ENCODE measurements around the gene SLC9A6. TPM values are rescaled to one million over a fixed set of nuclear protein-coding genes. Genes with fewer than 3 reads are reported as not detected.

Gene SLC9A6
- total and polyA plus RNA-seq, 2 experiments from 2014 or later = 7.2 to 17.1 TPM

DNA sequence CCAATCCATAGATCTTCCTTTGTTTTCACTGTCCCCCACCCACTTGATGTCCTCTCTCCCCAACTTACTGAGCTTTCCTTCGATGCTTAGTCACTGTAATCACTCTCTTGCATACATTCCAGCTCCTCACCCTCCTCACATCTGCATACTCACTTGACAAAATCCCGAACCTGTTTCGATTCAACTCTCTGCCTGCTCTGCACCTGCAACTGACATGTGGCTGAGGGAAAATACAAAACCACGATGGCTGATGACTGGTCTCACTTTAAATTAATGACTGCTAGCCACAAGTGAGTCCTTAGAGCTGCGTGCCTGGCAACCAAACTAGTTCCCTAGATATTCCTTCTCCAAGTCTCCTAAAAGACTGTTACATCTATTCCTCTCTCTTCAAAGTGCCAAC lies 91.7 kb downstream of the SLC9A6 start (continued):
- no peak for TF ChIP-seq EZH2phosphoT487 (IDR thresholded peaks at IDR 0.05; ENCODE audit: unreplicated experiment)

DNA sequence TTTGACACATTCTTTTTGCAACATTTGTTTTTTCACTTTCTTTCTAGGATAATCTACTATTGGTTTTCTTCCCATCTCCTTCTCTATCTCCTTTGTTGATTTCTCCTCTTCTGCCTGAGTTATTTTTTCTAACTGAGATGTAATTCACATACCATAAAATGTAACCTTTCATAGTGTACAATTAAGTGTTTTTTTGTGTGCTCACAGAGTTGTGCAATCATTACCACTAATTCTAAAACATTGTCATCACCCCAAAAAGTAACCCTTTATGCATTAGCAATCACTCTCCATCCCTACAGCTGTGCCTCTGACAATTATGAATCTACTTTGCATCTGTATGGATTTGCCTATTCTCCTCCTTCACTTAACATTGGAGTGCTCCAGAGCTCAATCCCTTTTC lies 95.5 kb downstream of the SLC9A6 start:
- ATAC-seq = no peak
- Histone ChIP-seq H3K4me3 (no peak overlapping the region), H3K9me2 (ENCODE audit: insufficient read depth) (no peaks in the 10 kb centered on the region), H3K4me2 (no peak overlapping the region), H3K27ac (ENCODE audit: low read depth) (no peak overlapping the region), H3K79me2 (replicated peaks; ENCODE audit: insufficient read depth) (no peaks in the 10 kb centered on the region), H3K27me3 (ENCODE audit: insufficient read depth) (no peaks in the 10 kb centered on the region), H2AFZ (no peak overlapping the region), H4K20me1 (replicated peaks; ENCODE audit: insufficient read depth) (no peaks in the 10 kb centered on the region), H3K36me3 (ENCODE audit: insufficient read depth) (no peaks in the 10 kb centered on the region), H3K4me1 (ENCODE audit: insufficient read depth) (no peaks in the 10 kb centered on the region), H3F3A (replicated peaks; ENCODE audit: low read depth) (no peaks in the 10 kb centered on the region)
- Mint-ChIP-seq H3K36me3 (ENCODE audit: low read depth) (no peaks in the 10 kb centered on the region), H3K27me3 (ENCODE audit: insufficient read depth, low read depth, poor library complexity) (no peaks in the 10 kb centered on the region), H3K4me1 (peaks cover 6% of the 10 kb centered on the region; the same call in 2 of the 3 replicates), H3K9me3 (no peaks in the 10 kb centered on the region; the same call in 2 of the 3 replicates), H3K4me3 (no peak overlapping the region), H3K27ac (no peak overlapping the region)
- TF ChIP-seq STAT1 (IDR thresholded peaks at IDR 0.05; ENCODE audit: unreplicated experiment) = no peak
- TF ChIP-seq, protein P1, sequence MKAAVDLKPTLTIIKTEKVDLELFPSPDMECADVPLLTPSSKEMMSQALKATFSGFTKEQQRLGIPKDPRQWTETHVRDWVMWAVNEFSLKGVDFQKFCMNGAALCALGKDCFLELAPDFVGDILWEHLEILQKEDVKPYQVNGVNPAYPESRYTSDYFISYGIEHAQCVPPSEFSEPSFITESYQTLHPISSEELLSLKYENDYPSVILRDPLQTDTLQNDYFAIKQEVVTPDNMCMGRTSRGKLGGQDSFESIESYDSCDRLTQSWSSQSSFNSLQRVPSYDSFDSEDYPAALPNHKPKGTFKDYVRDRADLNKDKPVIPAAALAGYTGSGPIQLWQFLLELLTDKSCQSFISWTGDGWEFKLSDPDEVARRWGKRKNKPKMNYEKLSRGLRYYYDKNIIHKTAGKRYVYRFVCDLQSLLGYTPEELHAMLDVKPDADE (IDR thresholded peaks at IDR 0.05) = no peak
- no peak for DNase-seq (ENCODE audit: low spot score)

DNA sequence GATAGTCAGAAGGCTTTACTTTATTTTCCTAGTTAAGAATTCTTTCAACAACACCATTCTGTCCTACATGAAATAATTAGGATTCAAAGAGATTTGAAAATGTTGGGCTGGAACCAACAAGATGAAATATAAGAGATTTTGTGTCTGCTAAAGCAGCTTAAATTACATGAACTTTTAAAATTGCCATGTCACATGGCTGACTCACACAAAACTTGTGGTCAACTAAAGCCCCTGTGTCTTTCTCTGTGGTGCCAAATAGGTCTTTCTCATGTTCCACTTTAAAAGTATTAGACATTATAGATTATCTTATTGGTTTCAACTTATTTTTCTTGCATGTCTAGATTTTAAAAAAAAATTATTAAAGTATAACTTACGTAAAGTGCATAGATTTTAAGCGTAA lies 101.3 kb downstream of the SLC9A6 start:
- Histone ChIP-seq H4K20me1 (replicated peaks; ENCODE audit: insufficient read depth) (no peaks in the 10 kb centered on the region), H3K36me3 (ENCODE audit: insufficient read depth) (no peaks in the 10 kb centered on the region), H3K4me2 (no peak overlapping the region), H3K9me2 (ENCODE audit: insufficient read depth) (no peaks in the 10 kb centered on the region), H3K4me1 (ENCODE audit: insufficient read depth) (no peaks in the 10 kb centered on the region), H3F3A (replicated peaks; ENCODE audit: low read depth) (no peaks in the 10 kb centered on the region), H2AFZ (no peak overlapping the region), H3K4me3 (no peak overlapping the region), H3K79me2 (replicated peaks; ENCODE audit: insufficient read depth) (no peaks in the 10 kb centered on the region), H3K27me3 (ENCODE audit: insufficient read depth) (no peaks in the 10 kb centered on the region), H3K27ac (ENCODE audit: low read depth) (no peak overlapping the region)
- Mint-ChIP-seq H3K27ac (no peak overlapping the region), H3K4me1 (no peaks in the 10 kb centered on the region), H3K9me3 (no peaks in the 10 kb centered on the region), H3K4me3 (no peak overlapping the region), H3K36me3 (ENCODE audit: low read depth) (no peaks in the 10 kb centered on the region), H3K27me3 (ENCODE audit: insufficient read depth, low read depth, poor library complexity) (no peaks in the 10 kb centered on the region)
- ATAC-seq (no peak), DNase-seq (ENCODE audit: low spot score) (no peak)
- no peak for TF ChIP-seq ZNF114 (CRISPR knock-in tag; IDR thresholded peaks at IDR 0.05)
- no peak for TF ChIP-seq POLR2AphosphoS5 (IDR thresholded peaks at IDR 0.05; ENCODE audit: low read depth)
- TF ChIP-seq JUNB (IDR thresholded peaks at IDR 0.05; ENCODE audit: unreplicated experiment) = no peak
- TF ChIP-seq, protein P1 (IDR thresholded peaks at IDR 0.05) = no peak
- TF ChIP-seq, protein P2, sequence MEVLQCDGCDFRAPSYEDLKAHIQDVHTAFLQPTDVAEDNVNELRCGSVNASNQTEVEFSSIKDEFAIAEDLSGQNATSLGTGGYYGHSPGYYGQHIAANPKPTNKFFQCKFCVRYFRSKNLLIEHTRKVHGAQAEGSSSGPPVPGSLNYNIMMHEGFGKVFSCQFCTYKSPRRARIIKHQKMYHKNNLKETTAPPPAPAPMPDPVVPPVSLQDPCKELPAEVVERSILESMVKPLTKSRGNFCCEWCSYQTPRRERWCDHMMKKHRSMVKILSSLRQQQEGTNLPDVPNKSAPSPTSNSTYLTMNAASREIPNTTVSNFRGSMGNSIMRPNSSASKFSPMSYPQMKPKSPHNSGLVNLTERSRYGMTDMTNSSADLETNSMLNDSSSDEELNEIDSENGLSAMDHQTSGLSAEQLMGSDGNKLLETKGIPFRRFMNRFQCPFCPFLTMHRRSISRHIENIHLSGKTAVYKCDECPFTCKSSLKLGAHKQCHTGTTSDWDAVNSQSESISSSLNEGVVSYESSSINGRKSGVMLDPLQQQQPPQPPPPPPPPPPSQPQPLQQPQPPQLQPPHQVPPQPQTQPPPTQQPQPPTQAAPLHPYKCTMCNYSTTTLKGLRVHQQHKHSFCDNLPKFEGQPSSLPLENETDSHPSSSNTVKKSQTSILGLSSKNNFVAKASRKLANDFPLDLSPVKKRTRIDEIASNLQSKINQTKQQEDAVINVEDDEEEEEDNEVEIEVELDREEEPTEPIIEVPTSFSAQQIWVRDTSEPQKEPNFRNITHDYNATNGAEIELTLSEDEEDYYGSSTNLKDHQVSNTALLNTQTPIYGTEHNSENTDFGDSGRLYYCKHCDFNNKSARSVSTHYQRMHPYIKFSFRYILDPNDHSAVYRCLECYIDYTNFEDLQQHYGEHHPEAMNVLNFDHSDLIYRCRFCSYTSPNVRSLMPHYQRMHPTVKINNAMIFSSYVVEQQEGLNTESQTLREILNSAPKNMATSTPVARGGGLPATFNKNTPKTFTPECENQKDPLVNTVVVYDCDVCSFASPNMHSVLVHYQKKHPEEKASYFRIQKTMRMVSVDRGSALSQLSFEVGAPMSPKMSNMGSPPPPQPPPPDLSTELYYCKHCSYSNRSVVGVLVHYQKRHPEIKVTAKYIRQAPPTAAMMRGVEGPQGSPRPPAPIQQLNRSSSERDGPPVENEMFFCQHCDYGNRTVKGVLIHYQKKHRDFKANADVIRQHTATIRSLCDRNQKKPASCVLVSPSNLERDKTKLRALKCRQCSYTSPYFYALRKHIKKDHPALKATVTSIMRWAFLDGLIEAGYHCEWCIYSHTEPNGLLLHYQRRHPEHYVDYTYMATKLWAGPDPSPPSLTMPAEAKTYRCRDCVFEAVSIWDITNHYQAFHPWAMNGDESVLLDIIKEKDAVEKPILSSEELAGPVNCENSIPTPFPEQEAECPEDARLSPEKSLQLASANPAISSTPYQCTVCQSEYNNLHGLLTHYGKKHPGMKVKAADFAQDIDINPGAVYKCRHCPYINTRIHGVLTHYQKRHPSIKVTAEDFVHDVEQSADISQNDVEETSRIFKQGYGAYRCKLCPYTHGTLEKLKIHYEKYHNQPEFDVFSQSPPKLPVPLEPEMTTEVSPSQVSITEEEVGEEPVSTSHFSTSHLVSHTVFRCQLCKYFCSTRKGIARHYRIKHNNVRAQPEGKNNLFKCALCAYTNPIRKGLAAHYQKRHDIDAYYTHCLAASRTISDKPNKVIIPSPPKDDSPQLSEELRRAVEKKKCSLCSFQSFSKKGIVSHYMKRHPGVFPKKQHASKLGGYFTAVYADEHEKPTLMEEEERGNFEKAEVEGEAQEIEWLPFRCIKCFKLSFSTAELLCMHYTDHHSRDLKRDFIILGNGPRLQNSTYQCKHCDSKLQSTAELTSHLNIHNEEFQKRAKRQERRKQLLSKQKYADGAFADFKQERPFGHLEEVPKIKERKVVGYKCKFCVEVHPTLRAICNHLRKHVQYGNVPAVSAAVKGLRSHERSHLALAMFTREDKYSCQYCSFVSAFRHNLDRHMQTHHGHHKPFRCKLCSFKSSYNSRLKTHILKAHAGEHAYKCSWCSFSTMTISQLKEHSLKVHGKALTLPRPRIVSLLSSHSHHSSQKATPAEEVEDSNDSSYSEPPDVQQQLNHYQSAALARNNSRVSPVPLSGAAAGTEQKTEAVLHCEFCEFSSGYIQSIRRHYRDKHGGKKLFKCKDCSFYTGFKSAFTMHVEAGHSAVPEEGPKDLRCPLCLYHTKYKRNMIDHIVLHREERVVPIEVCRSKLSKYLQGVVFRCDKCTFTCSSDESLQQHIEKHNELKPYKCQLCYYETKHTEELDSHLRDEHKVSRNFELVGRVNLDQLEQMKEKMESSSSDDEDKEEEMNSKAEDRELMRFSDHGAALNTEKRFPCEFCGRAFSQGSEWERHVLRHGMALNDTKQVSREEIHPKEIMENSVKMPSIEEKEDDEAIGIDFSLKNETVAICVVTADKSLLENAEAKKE (CRISPR knock-in tag; IDR thresholded peaks at IDR 0.05) = no peak
- TF ChIP-seq EZH2 (IDR thresholded peaks at IDR 0.05; ENCODE audit: low read depth, unreplicated experiment) = no peak
- TF ChIP-seq, protein P3, sequence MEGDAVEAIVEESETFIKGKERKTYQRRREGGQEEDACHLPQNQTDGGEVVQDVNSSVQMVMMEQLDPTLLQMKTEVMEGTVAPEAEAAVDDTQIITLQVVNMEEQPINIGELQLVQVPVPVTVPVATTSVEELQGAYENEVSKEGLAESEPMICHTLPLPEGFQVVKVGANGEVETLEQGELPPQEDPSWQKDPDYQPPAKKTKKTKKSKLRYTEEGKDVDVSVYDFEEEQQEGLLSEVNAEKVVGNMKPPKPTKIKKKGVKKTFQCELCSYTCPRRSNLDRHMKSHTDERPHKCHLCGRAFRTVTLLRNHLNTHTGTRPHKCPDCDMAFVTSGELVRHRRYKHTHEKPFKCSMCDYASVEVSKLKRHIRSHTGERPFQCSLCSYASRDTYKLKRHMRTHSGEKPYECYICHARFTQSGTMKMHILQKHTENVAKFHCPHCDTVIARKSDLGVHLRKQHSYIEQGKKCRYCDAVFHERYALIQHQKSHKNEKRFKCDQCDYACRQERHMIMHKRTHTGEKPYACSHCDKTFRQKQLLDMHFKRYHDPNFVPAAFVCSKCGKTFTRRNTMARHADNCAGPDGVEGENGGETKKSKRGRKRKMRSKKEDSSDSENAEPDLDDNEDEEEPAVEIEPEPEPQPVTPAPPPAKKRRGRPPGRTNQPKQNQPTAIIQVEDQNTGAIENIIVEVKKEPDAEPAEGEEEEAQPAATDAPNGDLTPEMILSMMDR (conservative IDR thresholded peaks at IDR 0.05; ENCODE audit: low read depth in 2 of 2) = no peak
- no peak for TF ChIP-seq STAT1 (IDR thresholded peaks at IDR 0.05; ENCODE audit: unreplicated experiment)
- no peak for TF ChIP-seq CREB1 (CRISPR knock-in tag; IDR thresholded peaks at IDR 0.05; ENCODE audit: low read depth)
- TF ChIP-seq NANOG (IDR thresholded peaks at IDR 0.05; ENCODE audit: borderline replicate concordance) = no peak
